PC-3 (cell line): ENCODE data around the gene PCNP.
"Not testable (repeated sequence)": the region's sequence is repeated elsewhere in the genome, so short reads cannot be mapped to it uniquely, and the experiment has no call there.

Experiments
- EZH2phosphoT487 ChIP-seq: fragments of 300-600 bp; sonication (generic); IDR thresholded peaks from 2 replicates; pipeline ENCODE4 v1.6.1; 2018; ENCODE audit warnings: mild to moderate bottlenecking, antibody characterized with exemption, low read length, borderline replicate concordance
- TF ChIP-seq, protein P1 (sequence below): fragments of 300-600 bp; sonication (generic); conservative IDR thresholded peaks from 2 replicates; pipeline ENCODE4 v1.5.1; 2017; ENCODE audit warnings: antibody characterized with exemption, low read depth, mild to moderate bottlenecking, low read length

- TF ChIP-seq, protein P1, sequence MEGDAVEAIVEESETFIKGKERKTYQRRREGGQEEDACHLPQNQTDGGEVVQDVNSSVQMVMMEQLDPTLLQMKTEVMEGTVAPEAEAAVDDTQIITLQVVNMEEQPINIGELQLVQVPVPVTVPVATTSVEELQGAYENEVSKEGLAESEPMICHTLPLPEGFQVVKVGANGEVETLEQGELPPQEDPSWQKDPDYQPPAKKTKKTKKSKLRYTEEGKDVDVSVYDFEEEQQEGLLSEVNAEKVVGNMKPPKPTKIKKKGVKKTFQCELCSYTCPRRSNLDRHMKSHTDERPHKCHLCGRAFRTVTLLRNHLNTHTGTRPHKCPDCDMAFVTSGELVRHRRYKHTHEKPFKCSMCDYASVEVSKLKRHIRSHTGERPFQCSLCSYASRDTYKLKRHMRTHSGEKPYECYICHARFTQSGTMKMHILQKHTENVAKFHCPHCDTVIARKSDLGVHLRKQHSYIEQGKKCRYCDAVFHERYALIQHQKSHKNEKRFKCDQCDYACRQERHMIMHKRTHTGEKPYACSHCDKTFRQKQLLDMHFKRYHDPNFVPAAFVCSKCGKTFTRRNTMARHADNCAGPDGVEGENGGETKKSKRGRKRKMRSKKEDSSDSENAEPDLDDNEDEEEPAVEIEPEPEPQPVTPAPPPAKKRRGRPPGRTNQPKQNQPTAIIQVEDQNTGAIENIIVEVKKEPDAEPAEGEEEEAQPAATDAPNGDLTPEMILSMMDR, result not testable (repeated sequence)
- TF ChIP-seq EZH2phosphoT487, result not testable (repeated sequence)
These were observed 67.6 kb downstream of the PCNP start for GRCh38 chr3:101641397-101642115.
